Endodermal cell (in vitro differentiated cells): ENCODE measurements around the gene RALBP1. TPM values are rescaled to one million over a fixed set of nuclear protein-coding genes. Genes with fewer than 3 reads are reported as not detected.

Experiments used
- DNase-seq: peaks from one replicate; pipeline ENCODE4 v3.0.0-alpha.2; 2017
- H3K27ac ChIP-seq: 2 replicates; pipeline ENCODE4 v1.5.1; 2013; ENCODE audit warnings: mild to moderate bottlenecking, low read depth, low read length, moderate library complexity
- H3K27me3 ChIP-seq: 2 replicates; pipeline ENCODE4 v1.6.1; 2013; ENCODE audit warnings: mild to moderate bottlenecking, low read length, moderate library complexity; ENCODE audit not compliant: insufficient read depth, control insufficient read depth, poor library complexity, severe bottlenecking
- H3K36me3 ChIP-seq: 2 replicates; pipeline ENCODE4 v1.7.0; 2013; ENCODE audit warnings: mild to moderate bottlenecking, low read length, moderate library complexity; ENCODE audit not compliant: control insufficient read depth, insufficient read depth
- H3K4me1 ChIP-seq: one replicate; pipeline ENCODE4 v1.7.0; 2013; ENCODE audit warnings: low read length; ENCODE audit not compliant: control insufficient read depth, insufficient read depth
- H3K4me3 ChIP-seq: 2 replicates; pipeline ENCODE4 v1.5.1; 2013; ENCODE audit warnings: mild to moderate bottlenecking, low read length, moderate library complexity
- H3K9ac ChIP-seq: 2 replicates; pipeline ENCODE4 v1.6.1; 2013; ENCODE audit warnings: mild to moderate bottlenecking, low read length, moderate library complexity; ENCODE audit not compliant: poor library complexity, severe bottlenecking; ENCODE audit errors: extremely low read depth
- H3K9me3 ChIP-seq: 2 replicates; pipeline ENCODE4 v1.6.1; 2013; ENCODE audit warnings: mild to moderate bottlenecking, low read length, moderate library complexity; ENCODE audit not compliant: control insufficient read depth
- H3K27ac Mint-ChIP-seq: 2 replicates; pipeline ENCODE4 v1.8.0; 2020; ENCODE audit warnings: mixed read lengths
- H3K27me3 Mint-ChIP-seq: 2 replicates; pipeline ENCODE4 v1.8.0; 2021; ENCODE audit warnings: mild to moderate bottlenecking, mixed read lengths; ENCODE audit not compliant: insufficient read depth
- H3K36me3 Mint-ChIP-seq: 2 replicates; pipeline ENCODE4 v1.8.0; 2020; ENCODE audit warnings: low read depth, mixed read lengths
- H3K4me1 Mint-ChIP-seq: 2 replicates; pipeline ENCODE4 v1.8.0; 2020; ENCODE audit warnings: mixed read lengths
- H3K4me3 Mint-ChIP-seq: 2 replicates; pipeline ENCODE4 v1.8.0; 2020; ENCODE audit warnings: mild to moderate bottlenecking, moderate library complexity, mixed read lengths
- H3K9me3 Mint-ChIP-seq: 2 replicates; pipeline ENCODE4 v1.8.0; 2020; ENCODE audit warnings: mild to moderate bottlenecking, mixed read lengths
- WGBS, 2 experiments: methylation state at CpG; one replicate each; pipeline versions ENCODE4 v1.1.5 to v1.1.7; 2013; ENCODE audit warnings: missing lambda C conversion rate in 2 of 2, mixed read lengths in 1 of 2; ENCODE audit not compliant: insufficient coverage in 1 of 2, insufficient read length in 1 of 2; 5-methylcytosine and 5-hydroxymethylcytosine counted together
- total RNA-seq, 2 donors: library from RNA; stranded (reverse); fragmentation: NEBNext Ultra II Directional in 1 of 2; extraction: Animal tissue kit (Norgen Biotek cat#: 25700) in 1 of 2; gene quantifications; 2 replicates in 1 of 2; 3 replicates in 1 of 2; pipeline ENCODE4 v1.2.1, GENCODE V29; 2021
- TF ChIP-seq, protein P1 (sequence below): fragments of 200-600 bp; sonication (generic); conservative IDR thresholded peaks from 2 replicates; pipeline ENCODE4 v1.5.0; 2021; ENCODE audit warnings: antibody characterized with exemption, mild to moderate bottlenecking

Gene RALBP1
- total RNA-seq, 2 donors from 2014 or later, result 60.5 to 64.9 TPM

DNA sequence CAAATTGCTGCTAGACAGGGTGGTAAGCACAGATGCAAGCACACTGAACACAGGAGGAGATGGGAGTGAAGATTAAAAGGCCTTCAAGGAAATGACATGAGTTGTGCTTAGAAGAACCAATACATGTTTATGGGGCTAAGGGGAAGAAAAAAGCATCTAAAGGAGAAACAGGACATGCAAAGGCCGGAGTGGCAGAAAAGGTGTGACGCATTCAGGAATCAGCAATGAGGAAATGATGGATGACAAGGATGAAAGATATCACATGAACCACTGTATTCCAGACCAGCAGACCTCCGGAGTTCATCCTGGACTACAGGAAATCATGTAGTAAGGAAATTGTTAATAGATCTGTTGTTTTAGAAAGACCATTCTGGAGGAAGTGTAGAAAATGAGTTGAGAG, 96.2 kb downstream of the RALBP1 start:
- Histone ChIP-seq H3K27ac (no peak overlapping the region), H3K4me1 (no peaks in the 10 kb centered on the region), H3K9ac (no peak overlapping the region), H3K4me3 (no peak overlapping the region), H3K36me3 (peaks cover 92% of the 10 kb centered on the region), H3K27me3 (no peaks in the 10 kb centered on the region), H3K9me3 (no peaks in the 10 kb centered on the region)
- Mint-ChIP-seq H3K4me3 (no peak overlapping the region), H3K36me3 (peaks cover 45% of the 10 kb centered on the region), H3K4me1 (peaks cover 11% of the 10 kb centered on the region), H3K27me3 (no peaks in the 10 kb centered on the region), H3K9me3 (no peaks in the 10 kb centered on the region), H3K27ac (no peak overlapping the region)
- 89 to 97% methylated on average over 3 of the region's 3 CpGs for WGBS, 2 experiments
- DNase-seq, result no peak
- TF ChIP-seq, protein P1, sequence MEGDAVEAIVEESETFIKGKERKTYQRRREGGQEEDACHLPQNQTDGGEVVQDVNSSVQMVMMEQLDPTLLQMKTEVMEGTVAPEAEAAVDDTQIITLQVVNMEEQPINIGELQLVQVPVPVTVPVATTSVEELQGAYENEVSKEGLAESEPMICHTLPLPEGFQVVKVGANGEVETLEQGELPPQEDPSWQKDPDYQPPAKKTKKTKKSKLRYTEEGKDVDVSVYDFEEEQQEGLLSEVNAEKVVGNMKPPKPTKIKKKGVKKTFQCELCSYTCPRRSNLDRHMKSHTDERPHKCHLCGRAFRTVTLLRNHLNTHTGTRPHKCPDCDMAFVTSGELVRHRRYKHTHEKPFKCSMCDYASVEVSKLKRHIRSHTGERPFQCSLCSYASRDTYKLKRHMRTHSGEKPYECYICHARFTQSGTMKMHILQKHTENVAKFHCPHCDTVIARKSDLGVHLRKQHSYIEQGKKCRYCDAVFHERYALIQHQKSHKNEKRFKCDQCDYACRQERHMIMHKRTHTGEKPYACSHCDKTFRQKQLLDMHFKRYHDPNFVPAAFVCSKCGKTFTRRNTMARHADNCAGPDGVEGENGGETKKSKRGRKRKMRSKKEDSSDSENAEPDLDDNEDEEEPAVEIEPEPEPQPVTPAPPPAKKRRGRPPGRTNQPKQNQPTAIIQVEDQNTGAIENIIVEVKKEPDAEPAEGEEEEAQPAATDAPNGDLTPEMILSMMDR, result no peak

DNA sequence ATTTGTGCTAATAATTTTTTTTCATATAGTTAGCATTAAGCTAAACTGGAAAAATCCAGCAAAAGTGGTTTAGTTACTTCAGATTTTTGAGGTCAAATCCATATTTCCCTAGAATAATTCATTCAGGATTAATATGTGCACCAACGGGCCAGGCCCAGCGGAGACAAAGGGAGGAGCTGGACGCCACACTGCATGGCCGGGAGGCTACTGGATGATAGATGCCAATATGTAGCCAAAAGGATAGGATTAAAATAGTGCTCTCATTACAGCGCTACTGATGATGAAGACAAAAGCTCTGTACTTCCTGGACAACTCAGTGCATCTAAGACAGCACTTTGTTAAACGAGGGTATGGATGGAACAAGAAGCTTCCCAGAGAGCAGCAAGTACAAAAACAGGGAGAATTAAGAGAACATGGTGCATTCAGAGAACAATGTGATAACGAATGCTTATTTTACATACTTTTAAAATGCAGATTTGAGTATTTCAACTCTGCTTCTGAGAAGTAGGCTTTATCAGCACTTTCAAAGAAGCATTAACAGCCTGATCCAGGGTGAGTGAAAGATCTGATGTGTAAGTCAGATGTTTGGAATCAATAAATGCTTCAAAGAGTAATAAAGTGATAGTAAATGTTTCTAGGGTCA, 99.3 kb downstream of the RALBP1 start:
- Histone ChIP-seq H3K4me1 (no peaks in the 10 kb centered on the region), H3K27ac (no peak overlapping the region), H3K27me3 (no peaks in the 10 kb centered on the region), H3K9me3 (no peaks in the 10 kb centered on the region), H3K36me3 (peaks cover 93% of the 10 kb centered on the region), H3K4me3 (no peak overlapping the region), H3K9ac (no peak overlapping the region)
- no peak for DNase-seq
- peaks cover 32% of the 10 kb centered on the region for H3K36me3 Mint-ChIP-seq
- no peak overlapping the region for H3K4me3 Mint-ChIP-seq
- H3K27me3 Mint-ChIP-seq, result no peaks in the 10 kb centered on the region
- peak overlapping the region; percentile 9 for H3K27ac Mint-ChIP-seq
- H3K9me3 Mint-ChIP-seq, result no peaks in the 10 kb centered on the region
- TF ChIP-seq, protein P1, result no peak
- peaks cover 23% of the 10 kb centered on the region for H3K4me1 Mint-ChIP-seq
- 86 to 90% methylated on average over 7 of the region's 7 CpGs for WGBS, 2 experiments

DNA sequence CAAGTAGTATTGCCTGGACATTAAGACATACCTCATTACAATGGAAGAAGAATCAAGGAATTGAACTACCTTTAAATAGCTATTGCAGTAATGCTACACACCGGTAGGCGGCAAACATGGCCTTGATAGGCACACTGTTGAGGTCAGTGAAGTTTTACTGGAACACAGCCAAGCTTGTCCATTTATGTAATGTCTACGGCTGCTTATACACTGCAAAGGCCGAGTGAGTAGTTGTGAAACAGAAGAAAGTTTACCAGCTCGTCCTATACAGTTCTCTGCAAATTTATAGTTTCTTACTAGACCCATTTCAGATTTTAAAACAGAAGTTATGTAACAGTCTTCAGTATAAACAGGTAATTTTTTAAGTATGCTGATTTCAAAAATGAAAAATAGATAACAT, 100.2 kb downstream of the RALBP1 start:
- Mint-ChIP-seq H3K36me3 (peaks cover 32% of the 10 kb centered on the region), H3K27me3 (no peaks in the 10 kb centered on the region), H3K4me1 (peaks cover 23% of the 10 kb centered on the region), H3K27ac (peak overlapping the region; percentile 3), H3K9me3 (no peaks in the 10 kb centered on the region), H3K4me3 (no peak overlapping the region)
- Histone ChIP-seq H3K27me3 (no peaks in the 10 kb centered on the region), H3K9me3 (no peaks in the 10 kb centered on the region), H3K36me3 (peaks cover 91% of the 10 kb centered on the region), H3K4me1 (no peaks in the 10 kb centered on the region), H3K9ac (no peak overlapping the region), H3K4me3 (no peak overlapping the region), H3K27ac (no peak overlapping the region)
- TF ChIP-seq, protein P1, result peak; percentile 90
- peak; percentile 84 for DNase-seq
- 44 to 63% methylated on average over 4 of the region's 5 CpGs for WGBS, 2 experiments
